GM18519 (cell line): Measurements from ENCODE around the gene SLC2A4.

Experiments used
- ATAC-seq: cut with Tn5 transposase; IDR thresholded peaks from one replicate; pipeline ENCODE4 v1.9.1; 2021; ENCODE audit warnings: mild to moderate bottlenecking, moderate library complexity; ENCODE audit not compliant: unreplicated experiment, low FRiP score

SLC2A4 gene

DNA sequence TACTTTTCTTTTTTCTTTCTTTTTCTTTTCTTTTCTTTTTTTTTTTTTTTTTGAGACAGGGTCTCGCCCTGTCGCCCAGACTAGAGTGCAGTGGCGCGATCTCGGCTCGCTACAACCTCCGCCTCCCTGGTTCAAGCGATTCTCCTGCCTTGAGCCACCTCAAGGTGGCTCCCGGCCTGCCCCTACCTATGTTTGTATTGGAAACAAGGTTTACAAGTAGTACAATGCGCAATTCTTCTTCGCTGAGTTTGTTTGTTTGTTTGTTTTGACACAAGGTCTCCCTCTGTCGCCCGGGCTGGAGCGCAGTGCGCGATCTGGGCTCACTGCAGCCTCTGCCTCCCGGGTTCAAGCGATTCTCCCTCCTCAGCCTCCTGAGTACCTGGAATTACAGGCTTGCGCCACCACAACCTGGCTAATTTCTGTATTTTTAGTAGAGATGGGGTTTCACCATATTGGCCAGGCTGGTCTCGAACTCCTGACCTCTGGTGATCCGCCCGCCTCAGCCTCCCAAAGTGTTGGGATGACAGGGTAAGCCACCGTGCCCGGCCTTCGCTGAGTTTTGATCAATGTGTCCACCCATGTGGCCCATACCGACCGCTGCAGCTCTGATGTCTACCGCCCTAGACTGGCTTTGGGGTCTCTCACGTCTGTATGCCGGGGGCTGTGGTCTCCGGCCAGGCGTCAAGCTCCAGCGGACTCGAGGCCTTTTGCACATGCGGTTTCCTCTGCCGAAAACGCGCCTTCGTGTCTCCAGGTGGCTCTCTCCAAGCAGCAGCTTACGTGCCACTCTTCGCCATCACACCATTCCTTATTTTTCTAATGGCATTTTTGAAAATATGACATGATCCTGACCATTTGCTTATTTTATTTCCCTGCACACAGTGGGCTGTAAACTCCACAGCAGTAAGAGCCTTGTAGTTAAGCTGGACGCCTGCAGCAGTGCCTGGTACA lies 14.0 kb downstream of the SLC2A4 start:
- no peak for ATAC-seq

GRCh38 chr17:7296189-7296861 lies 14.8 kb downstream of the SLC2A4 start:
- ATAC-seq, result no peak

- no peak for ATAC-seq
Measured at GRCh38 chr17:7304179-7304578, 22.7 kb downstream of the SLC2A4 start.

GRCh38 chr17:7306911-7307685 lies 25.6 kb downstream of the SLC2A4 start, which contains the start of gene EIF5A:
Gene EIF5A, plus strand, starts transcription at chr17:7307628. Its CDS starts 2,008 bp downstream, at chr17:7309636.
- peak; percentile 53 for ATAC-seq

- ATAC-seq, result no peak
Measured at GRCh38 chr17:7307686-7308624, 26.4 kb downstream of the SLC2A4 start.

- no peak for ATAC-seq
Measured at GRCh38 chr17:7308625-7309433, 27.3 kb downstream of the SLC2A4 start.

DNA sequence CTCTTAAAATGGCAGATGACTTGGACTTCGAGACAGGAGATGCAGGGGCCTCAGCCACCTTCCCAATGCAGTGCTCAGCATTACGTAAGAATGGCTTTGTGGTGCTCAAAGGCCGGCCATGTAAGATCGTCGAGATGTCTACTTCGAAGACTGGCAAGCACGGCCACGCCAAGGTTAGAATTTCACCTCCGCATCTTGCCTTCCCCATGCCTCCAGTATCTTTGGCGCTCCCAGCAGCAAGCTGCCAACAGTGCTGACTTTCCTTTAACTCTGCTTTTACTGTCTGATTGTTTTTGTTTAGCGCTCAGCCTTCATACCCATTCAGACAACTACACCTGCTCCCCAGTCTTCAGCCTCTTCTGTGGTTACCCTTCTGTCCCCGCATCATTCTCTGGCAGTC lies 28.1 kb downstream of the SLC2A4 start:
- ATAC-seq, result no peak

DNA sequence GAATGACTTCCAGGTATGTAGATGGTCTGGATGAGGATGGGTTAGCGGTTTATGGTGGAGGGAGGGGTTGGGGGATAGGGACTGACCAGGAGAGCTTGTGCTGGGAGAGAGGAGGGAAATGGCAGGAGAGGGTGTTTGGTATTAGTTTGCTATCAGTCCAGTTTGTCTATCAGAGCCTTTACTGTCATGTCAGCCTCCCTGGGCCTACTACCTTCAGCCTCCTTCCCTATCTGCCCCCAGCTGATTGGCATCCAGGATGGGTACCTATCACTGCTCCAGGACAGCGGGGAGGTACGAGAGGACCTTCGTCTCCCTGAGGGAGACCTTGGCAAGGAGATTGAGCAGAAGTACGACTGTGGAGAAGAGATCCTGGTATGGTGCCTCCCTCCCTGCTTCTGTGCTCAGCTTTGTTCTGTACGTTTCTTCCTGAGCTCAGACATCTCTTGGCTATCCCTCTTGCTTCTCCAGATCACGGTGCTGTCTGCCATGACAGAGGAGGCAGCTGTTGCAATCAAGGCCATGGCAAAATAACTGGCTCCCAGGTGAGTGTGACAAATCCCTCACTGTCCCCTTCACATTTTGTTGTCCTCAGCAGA lies 29.7 kb downstream of the SLC2A4 start:
- no peak for ATAC-seq

DNA sequence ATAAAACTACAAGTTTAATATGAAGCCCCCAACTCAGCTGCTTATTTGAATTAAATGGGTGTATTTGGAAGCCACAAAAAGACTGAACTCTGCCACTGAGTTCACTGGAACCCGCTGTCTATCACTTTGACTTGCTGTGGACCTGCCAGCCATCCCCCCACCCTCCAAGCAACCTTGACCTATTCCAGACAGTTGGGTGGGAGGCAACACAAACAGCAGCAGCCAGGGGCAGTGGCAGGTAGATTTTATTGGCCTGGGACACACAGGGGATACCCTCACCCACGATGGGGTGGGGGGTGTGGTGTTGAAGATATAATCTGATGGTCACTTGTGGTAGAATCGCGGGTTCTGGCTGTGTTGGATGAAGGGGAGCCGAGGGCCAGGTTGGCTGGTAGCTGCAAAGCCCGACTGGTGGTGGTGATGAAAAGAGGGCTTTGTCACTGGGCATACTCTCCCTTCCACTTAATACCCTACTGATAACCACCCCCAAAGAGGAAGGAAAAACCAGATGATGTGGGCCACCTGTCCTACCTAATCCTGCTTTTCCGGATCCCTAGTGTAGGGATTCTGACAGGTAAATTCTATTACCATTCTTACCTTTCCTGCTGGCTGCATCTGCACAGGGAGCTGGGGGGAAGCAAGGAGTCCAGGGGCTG lies 31.0 kb downstream of the SLC2A4 start:
- no peak for ATAC-seq

DNA sequence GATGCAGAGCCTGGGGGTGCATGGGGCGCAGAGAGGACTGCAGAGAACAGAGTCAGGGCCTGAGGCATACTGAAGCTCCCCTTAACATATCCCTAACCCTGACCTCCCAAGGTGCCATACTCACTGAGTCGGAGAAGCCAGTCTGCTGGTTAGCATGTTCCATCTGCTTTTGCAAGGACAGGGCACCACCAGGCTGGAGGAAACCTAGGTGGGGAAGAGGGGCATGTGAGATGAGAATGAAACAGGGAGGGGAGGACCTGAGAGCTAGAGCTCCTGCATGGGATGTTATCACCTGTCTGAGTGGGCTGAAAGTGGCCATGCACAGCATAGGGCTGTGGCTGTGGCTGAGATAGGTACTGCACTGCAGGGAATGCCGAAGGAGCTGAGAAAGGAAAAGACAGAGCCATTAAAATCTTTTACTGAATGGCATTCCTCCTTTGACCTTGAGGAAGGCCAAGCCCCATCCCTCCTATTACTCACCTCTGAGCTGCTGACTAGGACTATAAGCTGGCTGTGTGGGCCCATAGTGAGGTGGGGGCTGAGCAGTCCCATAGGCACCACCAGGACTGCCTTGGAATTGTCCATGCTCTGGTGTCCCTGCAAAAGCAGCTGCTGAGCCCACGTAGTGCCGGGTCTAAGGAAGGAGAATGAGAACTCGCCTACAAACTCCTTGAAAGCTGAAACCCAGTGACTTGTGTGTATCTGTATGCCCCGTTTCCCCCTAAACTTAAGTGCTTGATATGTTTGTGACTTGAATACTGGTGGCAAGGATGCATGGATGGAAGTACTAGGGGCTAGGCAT lies 31.8 kb downstream of the SLC2A4 start:
- no peak for ATAC-seq

- ATAC-seq, result no peak
Measured at GRCh38 chr17:7313890-7314718, 32.6 kb downstream of the SLC2A4 start.

- peak; percentile 40 for ATAC-seq
Measured at GRCh38 chr17:7314719-7315569, 33.4 kb downstream of the SLC2A4 start, which contains the start of gene GPS2. Gene GPS2, minus strand, starts transcription at chr17:7315360. Its CDS starts 308 bp downstream, at chr17:7315052.

DNA sequence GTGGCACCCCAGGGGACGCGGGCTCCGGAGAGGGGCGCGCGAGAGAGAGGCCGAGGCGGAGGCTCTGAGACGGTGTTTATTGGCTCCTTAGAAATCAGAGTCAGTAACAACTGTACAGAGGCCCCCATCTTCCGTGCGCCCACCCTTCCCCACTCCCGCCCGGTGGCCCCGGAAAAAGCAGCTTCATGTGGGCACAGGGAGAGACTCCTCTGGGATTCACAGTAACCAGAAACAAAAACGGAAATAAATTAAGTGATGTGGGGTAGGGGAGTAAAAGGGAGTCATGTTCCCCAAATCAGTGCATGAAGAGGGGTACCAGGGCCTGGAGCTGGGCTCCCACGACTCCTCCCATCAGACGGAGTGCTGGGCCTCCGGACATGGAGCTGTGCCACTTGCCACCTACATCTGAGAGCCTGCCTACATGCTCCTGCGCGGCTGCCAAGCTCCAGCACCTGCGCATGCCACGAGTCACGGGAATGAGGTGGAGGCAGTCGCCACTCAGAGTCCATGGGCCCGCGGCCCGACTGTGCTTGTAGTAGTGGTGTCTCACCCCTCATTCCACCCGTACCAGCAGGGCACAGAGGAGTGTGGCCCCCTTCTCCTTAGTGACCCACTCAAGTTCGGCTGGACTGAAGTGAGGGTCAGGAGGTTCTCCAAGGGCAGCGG lies 34.2 kb downstream of the SLC2A4 start:
- ATAC-seq, result no peak

DNA sequence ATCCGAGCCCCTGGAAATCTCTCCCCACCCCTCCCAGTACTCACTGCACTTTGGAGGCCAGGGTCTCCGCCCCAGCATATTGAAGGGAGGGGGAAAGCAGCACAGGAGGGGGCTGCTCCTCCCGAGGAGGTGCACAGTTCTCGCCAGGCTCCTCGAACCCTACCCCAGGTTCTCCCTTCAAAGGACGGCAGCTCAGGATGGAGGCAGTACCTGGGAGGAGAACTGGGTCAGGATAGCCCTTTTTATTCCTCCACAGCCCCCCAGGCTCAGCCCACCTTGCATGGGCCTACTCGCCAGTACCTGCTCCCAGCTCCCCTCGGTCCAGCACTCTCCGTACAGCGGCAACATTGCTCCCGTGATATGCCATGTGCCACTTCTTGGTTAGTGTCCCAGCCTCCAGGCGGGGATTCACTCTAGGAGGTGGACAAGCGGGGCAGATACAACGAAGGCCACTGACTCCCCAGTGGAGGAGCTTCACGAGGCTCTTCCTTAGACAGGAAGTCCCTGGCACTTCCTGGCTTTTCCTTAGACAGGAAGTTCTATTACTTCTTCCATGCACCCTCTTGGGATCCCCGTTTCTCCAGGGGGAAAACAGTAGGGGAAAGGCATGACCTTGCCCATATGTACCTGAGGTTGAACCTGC lies 35.8 kb downstream of the SLC2A4 start:
- no peak for ATAC-seq
